Measurements from ENCODE around the gene PNISR. TPM values are rescaled to one million over a fixed set of nuclear protein-coding genes. Genes with fewer than 3 reads are reported as not detected.
A peak's percentile ranks its signal among the peaks of the same experiment; 100 is the strongest.

Gene PNISR
- total RNA-seq, 1 experiment from 2014 or later, result 76.9 TPM

GRCh38 chr6:99422912-99423311 lies 2.2 kb downstream of the PNISR start:
- no peak for DNase-seq
- no peaks in the 10 kb centered on the region for H3K27me3 ChIP-seq (ENCODE audit: control insufficient read depth, insufficient read depth, low read length)
- H3K36me3 ChIP-seq (replicated peaks; ENCODE audit: control insufficient read depth, insufficient read depth, low read length), result no peaks in the 10 kb centered on the region
- H3K4me3 ChIP-seq (ENCODE audit: insufficient read depth, low read depth, low read length), result no peak overlapping the region

GRCh38 chr6:99416892-99417767 lies 8.0 kb downstream of the PNISR start:
- Histone ChIP-seq H3K36me3 (replicated peaks; ENCODE audit: control insufficient read depth, insufficient read depth, low read length) (peaks cover 3% of the 10 kb centered on the region; the same call in 1 of the 2 replicates), H3K27me3 (ENCODE audit: control insufficient read depth, insufficient read depth, low read length) (no peaks in the 10 kb centered on the region), H3K4me3 (ENCODE audit: insufficient read depth, low read depth, low read length) (no peak overlapping the region)
- no peak for DNase-seq

- peaks cover 5% of the 10 kb centered on the region; the same call in 1 of the 2 replicates for H3K36me3 ChIP-seq (replicated peaks; ENCODE audit: control insufficient read depth, insufficient read depth, low read length)
- DNase-seq, result no peak
- H3K4me3 ChIP-seq (ENCODE audit: insufficient read depth, low read depth, low read length), result no peak overlapping the region
- no peaks in the 10 kb centered on the region for H3K27me3 ChIP-seq (ENCODE audit: control insufficient read depth, insufficient read depth, low read length)
Observed at GRCh38 chr6:99416226-99416625, 8.9 kb downstream of the PNISR start.

- no peak overlapping the region for H3K4me3 ChIP-seq (ENCODE audit: insufficient read depth, low read depth, low read length)
- no peak for DNase-seq
- peaks cover 5% of the 10 kb centered on the region for H3K36me3 ChIP-seq (replicated peaks; ENCODE audit: control insufficient read depth, insufficient read depth, low read length)
- H3K27me3 ChIP-seq (ENCODE audit: control insufficient read depth, insufficient read depth, low read length), result no peaks in the 10 kb centered on the region
Observed at GRCh38 chr6:99415446-99415845, 9.7 kb downstream of the PNISR start.

- H3K27me3 ChIP-seq (ENCODE audit: control insufficient read depth, insufficient read depth, low read length), result no peaks in the 10 kb centered on the region
- peaks cover 19% of the 10 kb centered on the region for H3K36me3 ChIP-seq (replicated peaks; ENCODE audit: control insufficient read depth, insufficient read depth, low read length)
- no peak overlapping the region for H3K4me3 ChIP-seq (ENCODE audit: insufficient read depth, low read depth, low read length)
- no peak for DNase-seq
Observed at GRCh38 chr6:99412065-99412464, 13.0 kb downstream of the PNISR start.

- Histone ChIP-seq H3K4me3 (ENCODE audit: insufficient read depth, low read depth, low read length) (no peak overlapping the region), H3K27me3 (ENCODE audit: control insufficient read depth, insufficient read depth, low read length) (no peaks in the 10 kb centered on the region), H3K36me3 (replicated peaks; ENCODE audit: control insufficient read depth, insufficient read depth, low read length) (peaks cover 27% of the 10 kb centered on the region)
- DNase-seq, result no peak
Observed at GRCh38 chr6:99409672-99410071, 15.4 kb downstream of the PNISR start.

GRCh38 chr6:99407076-99407475 lies 18.0 kb downstream of the PNISR start:
- Histone ChIP-seq H3K4me3 (ENCODE audit: insufficient read depth, low read depth, low read length) (no peak overlapping the region), H3K27me3 (ENCODE audit: control insufficient read depth, insufficient read depth, low read length) (no peaks in the 10 kb centered on the region), H3K36me3 (replicated peaks; ENCODE audit: control insufficient read depth, insufficient read depth, low read length) (peaks cover 37% of the 10 kb centered on the region)
- DNase-seq, result no peak

- no peaks in the 10 kb centered on the region for H3K27me3 ChIP-seq (ENCODE audit: control insufficient read depth, insufficient read depth, low read length)
- no peak overlapping the region for H3K4me3 ChIP-seq (ENCODE audit: insufficient read depth, low read depth, low read length)
- H3K36me3 ChIP-seq (replicated peaks; ENCODE audit: control insufficient read depth, insufficient read depth, low read length), result peaks cover 42% of the 10 kb centered on the region
- DNase-seq, result no peak
Observed at GRCh38 chr6:99402448-99402847, 22.7 kb downstream of the PNISR start.

- H3K36me3 ChIP-seq (replicated peaks; ENCODE audit: control insufficient read depth, insufficient read depth, low read length), result peaks cover 18% of the 10 kb centered on the region
- no peaks in the 10 kb centered on the region for H3K27me3 ChIP-seq (ENCODE audit: control insufficient read depth, insufficient read depth, low read length)
- no peak for DNase-seq
- H3K4me3 ChIP-seq (ENCODE audit: insufficient read depth, low read depth, low read length), result no peak overlapping the region
Observed at GRCh38 chr6:99397287-99397686, 27.8 kb downstream of the PNISR start.

- H3K27me3 ChIP-seq (ENCODE audit: control insufficient read depth, insufficient read depth, low read length), result no peaks in the 10 kb centered on the region
- H3K4me3 ChIP-seq (ENCODE audit: insufficient read depth, low read depth, low read length), result peak within 1 kb of the TSS; percentile 77
- H3K36me3 ChIP-seq (replicated peaks; ENCODE audit: control insufficient read depth, insufficient read depth, low read length), result no peaks in the 10 kb centered on the region; the same call in 1 of the 2 replicates
- peak; percentile 93 for DNase-seq
Observed at GRCh38 chr6:99393698-99394531, 31.2 kb downstream of the PNISR start, which contains the start of gene COQ3. TSS of gene COQ3 (minus strand) at chr6:99394195. CDS start at chr6:99394179, 16 bp downstream.

GRCh38 chr6:99393366-99393697 lies 31.8 kb downstream of the PNISR start:
- DNase-seq, result no peak
- H3K36me3 ChIP-seq (replicated peaks; ENCODE audit: control insufficient read depth, insufficient read depth, low read length), result no peaks in the 10 kb centered on the region; the same call in 1 of the 2 replicates
- H3K4me3 ChIP-seq (ENCODE audit: insufficient read depth, low read depth, low read length), result peak overlapping the region; percentile 77
- H3K27me3 ChIP-seq (ENCODE audit: control insufficient read depth, insufficient read depth, low read length), result no peaks in the 10 kb centered on the region

GRCh38 chr6:99390896-99391295 lies 34.2 kb downstream of the PNISR start:
- Histone ChIP-seq H3K27me3 (ENCODE audit: control insufficient read depth, insufficient read depth, low read length) (no peaks in the 10 kb centered on the region), H3K36me3 (replicated peaks; ENCODE audit: control insufficient read depth, insufficient read depth, low read length) (no peaks in the 10 kb centered on the region), H3K4me3 (ENCODE audit: insufficient read depth, low read depth, low read length) (no peak overlapping the region)
- no peak for DNase-seq

- Histone ChIP-seq H3K4me3 (ENCODE audit: insufficient read depth, low read depth, low read length) (no peak overlapping the region), H3K27me3 (ENCODE audit: control insufficient read depth, insufficient read depth, low read length) (no peaks in the 10 kb centered on the region), H3K36me3 (replicated peaks; ENCODE audit: control insufficient read depth, insufficient read depth, low read length) (no peaks in the 10 kb centered on the region)
- no peak for DNase-seq
Observed at GRCh38 chr6:99384507-99384906, 40.6 kb downstream of the PNISR start.

GRCh38 chr6:99378636-99379035 lies 46.5 kb downstream of the PNISR start:
- H3K36me3 ChIP-seq (replicated peaks; ENCODE audit: control insufficient read depth, insufficient read depth, low read length), result no peaks in the 10 kb centered on the region
- no peak overlapping the region for H3K4me3 ChIP-seq (ENCODE audit: insufficient read depth, low read depth, low read length)
- DNase-seq, result no peak
- no peaks in the 10 kb centered on the region for H3K27me3 ChIP-seq (ENCODE audit: control insufficient read depth, insufficient read depth, low read length)

- Histone ChIP-seq H3K36me3 (replicated peaks; ENCODE audit: control insufficient read depth, insufficient read depth, low read length) (no peaks in the 10 kb centered on the region), H3K4me3 (ENCODE audit: insufficient read depth, low read depth, low read length) (no peak overlapping the region), H3K27me3 (ENCODE audit: control insufficient read depth, insufficient read depth, low read length) (no peaks in the 10 kb centered on the region)
- peak; percentile 38 for DNase-seq
Observed at GRCh38 chr6:99369533-99369932, 55.6 kb downstream of the PNISR start.
